Peyer's patch (tissue), 4 donors: Measurements from ENCODE around the gene RFTN1.

Source experiments
- POLR2A ChIP-seq, 2 donors: fragments of 450-650 bp; IDR thresholded peaks; one replicate each; pipeline ENCODE4 v1.5.1; 2017; ENCODE audit warnings: antibody characterized with exemption in 2 of 2, mild to moderate bottlenecking in 2 of 2, moderate library complexity in 2 of 2
- TF ChIP-seq, protein P1 (sequence below), 6 experiments: fragments of 450-650 bp in 4 of 6; fragments of 200-600 bp in 2 of 6; sonication (generic) in 1 of 6; IDR thresholded peaks; one replicate each; pipeline ENCODE4 v1.5.1; 2017 to 2019; ENCODE audit warnings: antibody characterized with exemption in 6 of 6, mild to moderate bottlenecking in 3 of 6, moderate library complexity in 1 of 6

DNA sequence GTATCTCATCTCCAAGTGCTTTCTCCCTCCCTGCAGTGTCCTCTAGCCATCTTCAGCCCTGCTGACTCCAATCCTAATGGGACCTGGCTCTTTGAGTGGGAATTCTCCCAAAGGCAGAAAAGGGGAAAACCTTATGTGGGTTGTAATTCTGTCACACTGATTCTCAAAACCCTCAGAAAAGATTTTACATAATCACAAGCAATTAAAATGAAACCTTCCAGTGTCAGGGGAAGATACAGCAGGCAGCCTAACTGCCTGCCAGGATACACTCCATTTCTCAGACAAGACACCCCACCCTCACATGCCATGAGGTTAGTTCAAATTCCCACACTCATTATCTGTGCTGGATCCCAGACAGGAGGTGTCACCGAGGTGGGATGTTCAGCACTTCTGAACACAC, 121.4 kb downstream of the RFTN1 start:
- TF ChIP-seq, protein P1, sequence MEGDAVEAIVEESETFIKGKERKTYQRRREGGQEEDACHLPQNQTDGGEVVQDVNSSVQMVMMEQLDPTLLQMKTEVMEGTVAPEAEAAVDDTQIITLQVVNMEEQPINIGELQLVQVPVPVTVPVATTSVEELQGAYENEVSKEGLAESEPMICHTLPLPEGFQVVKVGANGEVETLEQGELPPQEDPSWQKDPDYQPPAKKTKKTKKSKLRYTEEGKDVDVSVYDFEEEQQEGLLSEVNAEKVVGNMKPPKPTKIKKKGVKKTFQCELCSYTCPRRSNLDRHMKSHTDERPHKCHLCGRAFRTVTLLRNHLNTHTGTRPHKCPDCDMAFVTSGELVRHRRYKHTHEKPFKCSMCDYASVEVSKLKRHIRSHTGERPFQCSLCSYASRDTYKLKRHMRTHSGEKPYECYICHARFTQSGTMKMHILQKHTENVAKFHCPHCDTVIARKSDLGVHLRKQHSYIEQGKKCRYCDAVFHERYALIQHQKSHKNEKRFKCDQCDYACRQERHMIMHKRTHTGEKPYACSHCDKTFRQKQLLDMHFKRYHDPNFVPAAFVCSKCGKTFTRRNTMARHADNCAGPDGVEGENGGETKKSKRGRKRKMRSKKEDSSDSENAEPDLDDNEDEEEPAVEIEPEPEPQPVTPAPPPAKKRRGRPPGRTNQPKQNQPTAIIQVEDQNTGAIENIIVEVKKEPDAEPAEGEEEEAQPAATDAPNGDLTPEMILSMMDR (IDR thresholded peaks at IDR 0.05), result no peak
- TF ChIP-seq POLR2A (IDR thresholded peaks at IDR 0.05), result no peak
